K562 (cell line): ENCODE measurements around the gene B3GNT7.

Experiments
- PHF8 ChIP-seq: fragments of 200-600 bp; sonication (generic); IDR thresholded peaks from 2 replicates; pipeline ENCODE4 v1.6.1; 2012; ENCODE audit warnings: mixed run types, mild to moderate bottlenecking, inconsistent platforms, low read length, moderate library complexity, borderline replicate concordance
- POLR2AphosphoS5 ChIP-seq: IDR thresholded peaks from 2 replicates; pipeline ENCODE4 v1.6.1; 2011; ENCODE audit warnings: mild to moderate bottlenecking, low read depth, low read length, moderate library complexity; ENCODE audit not compliant: control insufficient read depth, insufficient read depth

DNA sequence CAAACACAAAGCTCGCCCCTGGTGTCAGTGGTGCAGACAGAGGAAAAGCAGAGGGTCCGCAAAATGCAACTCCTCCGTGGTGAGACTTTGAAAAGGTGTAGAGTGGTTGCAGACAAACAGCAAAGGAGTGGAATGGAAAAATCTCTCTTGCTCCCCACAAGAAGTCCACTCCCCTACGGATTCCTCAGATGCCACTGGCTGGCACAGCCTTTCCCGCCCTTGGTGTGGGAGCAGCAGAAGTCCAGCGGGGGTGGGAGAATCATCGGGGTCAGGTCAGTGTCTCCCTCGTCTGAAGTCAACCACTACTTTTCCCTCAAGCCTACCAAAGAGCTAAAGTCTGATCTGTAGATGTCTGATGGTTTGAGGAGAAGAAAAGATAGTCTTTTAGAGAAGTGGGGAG, 22.3 kb upstream of the B3GNT7 start:
- TF ChIP-seq PHF8 (no peak), POLR2AphosphoS5 (no peak)
